IMR-90 (cell line): ENCODE measurements around the gene BRD3. TPM values are rescaled to one million over a fixed set of nuclear protein-coding genes. Genes with fewer than 3 reads are reported as not detected.

ENCODE experiments used
- ATAC-seq: fragments of 200-7000 bp; cut with Tn5 transposase; 2 replicates; pipeline ENCODE4 v1.9.1; 2020; ENCODE audit warnings: low read depth, mild to moderate bottlenecking, moderate library complexity
- BruUV-seq: library from RNA; stranded (reverse); fragments of 400-500 nt; replicated peaks from 2 replicates; lab custom pipeline; 2021; lab: Mats Ljungman, UMichigan
- CTCF ChIA-PET: fragments of 300-600 bp; formaldehyde crosslinking; extraction: SDS; loops from one replicate; lab custom pipeline; 2021; ENCODE audit warnings: antibody characterized with exemption; lab: Yijun Ruan, JAX
- POLR2A ChIA-PET: fragments of 300-600 bp; sonication (Branson Sonifier 250); formaldehyde crosslinking; loops from one replicate; lab custom pipeline; 2022; ENCODE audit warnings: antibody characterized with exemption; ENCODE audit not compliant: unreplicated experiment; lab: Charles Lee
- DNase-seq: peaks from one replicate; pipeline ENCODE4 v3.0.0; 2013
- H2AFZ ChIP-seq: replicated peaks from 2 replicates; pipeline ENCODE3; 2013; ENCODE audit warnings: low read length, mild to moderate bottlenecking; ENCODE audit not compliant: poor library complexity
- H2AK5ac ChIP-seq: 2 replicates; pipeline ENCODE4 v1.6.1; 2013; ENCODE audit warnings: low read depth, low read length, inconsistent platforms
- H2AK9ac ChIP-seq: replicated peaks from 2 replicates; pipeline ENCODE3; 2013; ENCODE audit warnings: mild to moderate bottlenecking, low read depth, low read length, moderate library complexity; ENCODE audit not compliant: poor library complexity
- H2BK120ac ChIP-seq: 2 replicates; pipeline ENCODE4 v1.6.1; 2013; ENCODE audit warnings: low read depth, low read length, inconsistent platforms
- H2BK15ac ChIP-seq: 3 replicates; pipeline ENCODE4 v1.6.1; 2013; ENCODE audit warnings: low read depth, low read length, inconsistent platforms
- H2BK20ac ChIP-seq: 2 replicates; pipeline ENCODE4 v1.6.1; 2013; ENCODE audit warnings: low read depth, mild to moderate bottlenecking, inconsistent platforms, low read length, moderate library complexity
- H2BK5ac ChIP-seq: 2 replicates; pipeline ENCODE4 v1.6.1; 2013; ENCODE audit warnings: mild to moderate bottlenecking, low read depth, low read length, inconsistent platforms; ENCODE audit not compliant: poor library complexity, severe bottlenecking
- H3K14ac ChIP-seq: replicated peaks from 2 replicates; pipeline ENCODE4 v1.6.1; 2013; ENCODE audit warnings: low read depth, low read length, inconsistent platforms
- H3K18ac ChIP-seq: 2 replicates; pipeline ENCODE4 v1.6.1; 2013; ENCODE audit warnings: low read depth, low read length, control low read depth
- H3K23ac ChIP-seq: 2 replicates; pipeline ENCODE4 v1.6.1; 2013; ENCODE audit warnings: low read depth, low read length, inconsistent platforms
- H3K27ac ChIP-seq: 2 replicates; pipeline ENCODE4 v1.5.1; 2013; ENCODE audit warnings: mild to moderate bottlenecking, control low read depth, low read length; ENCODE audit not compliant: insufficient read depth
- H3K27me3 ChIP-seq: 2 replicates; pipeline ENCODE4 v1.6.1; 2013; ENCODE audit warnings: low read length; ENCODE audit not compliant: control insufficient read depth, insufficient read depth
- H3K36me3 ChIP-seq: 2 replicates; pipeline ENCODE4 v1.6.1; 2013; ENCODE audit warnings: low read length, mixed read lengths; ENCODE audit not compliant: control insufficient read depth, insufficient read depth
- H3K4ac ChIP-seq: 2 replicates; pipeline ENCODE4 v1.6.1; 2013; ENCODE audit warnings: low read depth, low read length, inconsistent platforms
- H3K4me1 ChIP-seq: 2 replicates; pipeline ENCODE4 v1.6.1; 2013; ENCODE audit warnings: low read length, mixed read lengths; ENCODE audit not compliant: control insufficient read depth, insufficient read depth
- H3K4me2 ChIP-seq: 2 replicates; pipeline ENCODE4 v1.6.1; 2013; ENCODE audit warnings: low read depth, mild to moderate bottlenecking, control low read depth, low read length, moderate library complexity
- H3K4me3 ChIP-seq: 2 replicates; pipeline ENCODE4 v1.5.1; 2013; ENCODE audit warnings: low read depth, mild to moderate bottlenecking, control low read depth, low read length, moderate library complexity; ENCODE audit not compliant: insufficient read depth
- H3K56ac ChIP-seq: 2 replicates; pipeline ENCODE4 v1.6.1; 2013; ENCODE audit warnings: low read length, inconsistent platforms; ENCODE audit not compliant: insufficient read depth; ENCODE audit errors: extremely low read depth
- H3K79me1 ChIP-seq, 2 experiments: 2 replicates each; pipeline ENCODE4 v1.6.1; 2013; ENCODE audit warnings: low read length in 2 of 2, inconsistent platforms in 1 of 2, low read depth in 1 of 2
- H3K9ac ChIP-seq: 2 replicates; pipeline ENCODE4 v1.6.1; 2013; ENCODE audit warnings: low read depth, low read length, control low read depth
- H3K9me1 ChIP-seq: 2 replicates; pipeline ENCODE4 v1.6.1; 2013; ENCODE audit warnings: low read length, inconsistent platforms; ENCODE audit not compliant: insufficient read depth
- H3K9me3 ChIP-seq: 2 replicates; pipeline ENCODE4 v1.6.1; 2013; ENCODE audit warnings: low read length; ENCODE audit not compliant: control insufficient read depth, insufficient read depth
- H4K20me1 ChIP-seq: 2 replicates; pipeline ENCODE4 v1.6.1; 2013; ENCODE audit warnings: low read length, inconsistent platforms; ENCODE audit not compliant: insufficient read depth
- H4K5ac ChIP-seq: 2 replicates; pipeline ENCODE4 v1.6.1; 2013; ENCODE audit warnings: mild to moderate bottlenecking, low read depth, low read length, control low read depth
- H4K8ac ChIP-seq, 2 experiments: 2 replicates each; pipeline ENCODE4 v1.6.1; 2013; ENCODE audit warnings: low read depth in 2 of 2, low read length in 2 of 2, control low read depth in 1 of 2, inconsistent platforms in 1 of 2
- H4K91ac ChIP-seq: 2 replicates; pipeline ENCODE4 v1.6.1; 2013; ENCODE audit warnings: low read depth, low read length, inconsistent platforms; ENCODE audit not compliant: insufficient read depth
- BHLHE40 ChIP-seq: fragments of 150-350 bp; IDR thresholded peaks from 2 replicates; pipeline ENCODE4 v1.6.1; 2016; ENCODE audit warnings: mild to moderate bottlenecking, low read depth, low read length
- CEBPB ChIP-seq: IDR thresholded peaks from 2 replicates; pipeline ENCODE4 v1.6.1; 2012; ENCODE audit warnings: low read depth, low read length, improper control_type of control experiment
- CHD1 ChIP-seq: IDR thresholded peaks from 2 replicates; pipeline ENCODE4 v1.6.1; 2012; ENCODE audit warnings: low read depth, low read length, improper control_type of control experiment
- FOS ChIP-seq: fragments of 150-350 bp; IDR thresholded peaks from 2 replicates; pipeline ENCODE4 v1.6.1; 2016; ENCODE audit warnings: low read depth, low read length
- MAFK ChIP-seq: IDR thresholded peaks from 2 replicates; pipeline ENCODE4 v1.6.1; 2012; ENCODE audit warnings: low read depth, low read length, improper control_type of control experiment
- MAZ ChIP-seq: IDR thresholded peaks from 2 replicates; pipeline ENCODE4 v1.6.1; 2012; ENCODE audit warnings: low read depth, mild to moderate bottlenecking, low read length, improper control_type of control experiment, moderate library complexity, borderline replicate concordance
- MXI1 ChIP-seq: IDR thresholded peaks from 2 replicates; pipeline ENCODE4 v1.6.1; 2012; ENCODE audit warnings: low read depth, mild to moderate bottlenecking, low read length, moderate library complexity, borderline replicate concordance
- NFE2L2 ChIP-seq: fragments of 150-350 bp; IDR thresholded peaks from 2 replicates; pipeline ENCODE4 v1.6.1; 2016; ENCODE audit warnings: low read depth, mild to moderate bottlenecking, low read length
- POLR2A ChIP-seq: IDR thresholded peaks from 2 replicates; pipeline ENCODE4 v1.6.1; 2012; ENCODE audit warnings: mild to moderate bottlenecking, low read depth, low read length
- RAD21 ChIP-seq: IDR thresholded peaks from 2 replicates; pipeline ENCODE4 v1.6.1; 2012; ENCODE audit warnings: low read length, improper control_type of control experiment
- RCOR1 ChIP-seq: IDR thresholded peaks from 2 replicates; pipeline ENCODE4 v1.6.1; 2012; ENCODE audit warnings: mild to moderate bottlenecking, low read length, improper control_type of control experiment; ENCODE audit not compliant: insufficient replicate concordance
- SMC3 ChIP-seq: fragments of 150-350 bp; IDR thresholded peaks from 2 replicates; pipeline ENCODE4 v1.6.1; 2016; ENCODE audit warnings: low read depth, mild to moderate bottlenecking, antibody characterized with exemption, low read length, moderate library complexity
- WGBS, 2 experiments: methylation state at CpG; one replicate each; pipeline versions ENCODE4 v1.1.5 to v1.1.7; 2013; ENCODE audit warnings: missing lambda C conversion rate in 2 of 2; ENCODE audit not compliant: insufficient read length in 1 of 2; ENCODE audit errors: extremely low coverage in 2 of 2; 5-methylcytosine and 5-hydroxymethylcytosine counted together
- dilution Hi-C: fragments of 300-500 bp; cut with HindIII; formaldehyde crosslinking; loops from one replicate; pipeline ENCODE4 v1.14.3; 2018; ENCODE audit warnings: low sequenced_read_pairs; ENCODE audit not compliant: unreplicated experiment
- in situ Hi-C: fragments of 300-500 bp; cut with MboI; formaldehyde crosslinking; loops from 3 replicates; pipeline ENCODE4 v1.14.3; 2019; ENCODE audit warnings: low sequenced_read_pairs, inconsistent platforms, mixed read lengths
- intact Hi-C: fragments of 100-400 bp; cut with micrococcal nuclease; formaldehyde crosslinking; loops from 2 replicates; pipeline ENCODE4 v1.10.0; 2022
- polyA plus RNA-seq, 3 experiments: library from polyadenylated mRNA; depleted of rRNA; stranded (reverse); fragments of >200 nt; gene quantifications; 2 replicates each; pipeline ENCODE4 v1.2.3, GENCODE V29; 2012; ENCODE audit warnings: low replicate concordance in 1 of 3
- total RNA-seq: library from RNA; depleted of rRNA; stranded (reverse); fragments of >200 nt; gene quantifications from 2 replicates; pipeline ENCODE4 v1.2.3, GENCODE V29; 2012
- TF ChIP-seq, protein P1 (sequence below): fragments of 150-350 bp; IDR thresholded peaks from 2 replicates; pipeline ENCODE4 v1.6.1; 2016; ENCODE audit warnings: low read depth, mild to moderate bottlenecking, low read length, moderate library complexity, borderline replicate concordance
- TF ChIP-seq, protein P2 (sequence below): conservative IDR thresholded peaks from 2 replicates; pipeline ENCODE4 v1.5.1; 2012; ENCODE audit warnings: mild to moderate bottlenecking, low read depth, low read length, improper control_type of control experiment
- TF ChIP-seq, protein P3 (sequence below): fragments of 150-350 bp; IDR thresholded peaks from 2 replicates; pipeline ENCODE4 v1.6.1; 2017; ENCODE audit warnings: mild to moderate bottlenecking, antibody characterized with exemption, low read length, low read depth

Gene BRD3
- total and polyA plus RNA-seq, 2 of the 4 experiments (the other 2 are of a cell fraction), result 2.2 to 7.1 TPM

DNA sequence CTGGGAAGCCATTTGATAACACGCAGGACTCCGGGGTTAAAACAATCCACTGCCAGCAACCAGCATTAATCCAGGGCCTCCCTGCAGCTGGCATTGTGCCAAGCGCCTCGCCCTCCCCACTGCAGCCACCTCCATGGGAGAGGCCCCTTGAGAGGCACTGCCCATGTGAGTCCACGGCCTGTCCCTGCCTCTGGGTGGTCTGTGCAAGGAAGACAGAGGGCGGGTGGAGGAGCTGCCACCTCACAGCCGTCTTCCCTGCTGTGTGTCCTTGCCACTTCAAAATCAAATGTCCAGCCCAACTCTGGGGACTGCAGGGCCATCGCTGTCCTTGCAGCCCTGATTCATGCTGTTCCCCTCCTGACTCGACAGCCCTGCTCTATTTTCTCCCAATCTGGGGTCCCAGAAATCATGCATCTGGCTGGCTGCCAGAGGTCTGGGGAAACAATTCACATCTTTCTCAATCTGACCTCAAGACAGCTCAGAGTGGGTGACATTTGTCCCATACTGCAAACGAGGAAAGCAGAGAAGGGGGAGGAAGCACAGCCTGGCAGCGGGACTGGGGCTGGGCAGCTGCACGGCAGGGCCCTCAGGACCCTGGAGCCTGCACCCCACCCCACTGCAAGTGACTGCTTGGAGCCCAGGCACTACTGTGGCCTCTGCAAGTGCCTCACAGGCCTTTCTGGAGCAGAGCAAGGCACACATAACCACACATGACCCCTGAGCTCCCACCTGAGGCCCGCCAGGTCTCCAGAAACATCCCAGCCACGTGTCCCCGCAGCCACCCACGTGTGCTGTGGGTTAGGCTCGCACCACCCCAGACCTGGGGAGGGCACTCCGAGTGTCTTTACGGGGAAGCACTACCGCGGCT lies 26.8 kb downstream of the BRD3 start:
- BruUV-seq, result no TSS peak
- H4K5ac ChIP-seq, result no peak overlapping the region
- no peak overlapping the region for H2AK5ac ChIP-seq
- no peak overlapping the region for H2BK5ac ChIP-seq
- H2AFZ ChIP-seq, result no peak overlapping the region
- no peak overlapping the region for H2AK9ac ChIP-seq
- no peak overlapping the region for H3K9ac ChIP-seq
- 67% methylated on average over 7 of the region's 21 CpGs; no CpG with 5 or more reads in 1 of the 2 experiments for WGBS, 2 experiments
- no peak overlapping the region for H3K56ac ChIP-seq
- no peak overlapping the region for H3K4me3 ChIP-seq
- no peaks in the 10 kb centered on the region for H3K4me1 ChIP-seq
- no peak overlapping the region for H3K18ac ChIP-seq
- H4K91ac ChIP-seq, result no peak overlapping the region
- H2BK15ac ChIP-seq, result no peak overlapping the region
- no peaks in the 10 kb centered on the region for H3K27me3 ChIP-seq
- DNase-seq (no peak), ATAC-seq (no peak)
- no peaks in the 10 kb centered on the region for H3K9me3 ChIP-seq
- H3K36me3 ChIP-seq, result peaks cover 57% of the 10 kb centered on the region
- H4K8ac ChIP-seq, result no peak overlapping the region
- peaks cover 7 to 22% of the 10 kb centered on the region in 2 experiments; a peak in 3 of 4 replicates for H3K79me1 ChIP-seq
- no peaks in the 10 kb centered on the region for H3K9me1 ChIP-seq
- H3K27ac ChIP-seq, result no peak overlapping the region
- no peak overlapping the region for H3K23ac ChIP-seq
- no peak overlapping the region for H3K14ac ChIP-seq
- H3K4ac ChIP-seq, result no peak overlapping the region
- dilution Hi-C loops, result no loop called here
- H2BK120ac ChIP-seq, result no peak overlapping the region
- H3K4me2 ChIP-seq, result no peak overlapping the region
- CTCF ChIA-PET, result interaction anchor here (1.0 kb wide), 1 partner anchor 11 kb away, joined by 4 read pairs; no protein-coding TSS in a partner anchor
- intact Hi-C loops, result no loop called here
- in situ Hi-C loops, result no loop called here
- no peak overlapping the region for H2BK20ac ChIP-seq
- POLR2A ChIA-PET, result no interaction called here
- H4K20me1 ChIP-seq, result peaks cover 6% of the 10 kb centered on the region; the same call in 1 of the 2 replicates
- no peak for TF ChIP-seq SMC3
- TF ChIP-seq, protein P1, sequence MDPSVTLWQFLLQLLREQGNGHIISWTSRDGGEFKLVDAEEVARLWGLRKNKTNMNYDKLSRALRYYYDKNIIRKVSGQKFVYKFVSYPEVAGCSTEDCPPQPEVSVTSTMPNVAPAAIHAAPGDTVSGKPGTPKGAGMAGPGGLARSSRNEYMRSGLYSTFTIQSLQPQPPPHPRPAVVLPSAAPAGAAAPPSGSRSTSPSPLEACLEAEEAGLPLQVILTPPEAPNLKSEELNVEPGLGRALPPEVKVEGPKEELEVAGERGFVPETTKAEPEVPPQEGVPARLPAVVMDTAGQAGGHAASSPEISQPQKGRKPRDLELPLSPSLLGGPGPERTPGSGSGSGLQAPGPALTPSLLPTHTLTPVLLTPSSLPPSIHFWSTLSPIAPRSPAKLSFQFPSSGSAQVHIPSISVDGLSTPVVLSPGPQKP, result no peak
- TF ChIP-seq CEBPB, result no peak
- no peak for TF ChIP-seq MAZ
- TF ChIP-seq MAFK, result no peak
- TF ChIP-seq, protein P2, sequence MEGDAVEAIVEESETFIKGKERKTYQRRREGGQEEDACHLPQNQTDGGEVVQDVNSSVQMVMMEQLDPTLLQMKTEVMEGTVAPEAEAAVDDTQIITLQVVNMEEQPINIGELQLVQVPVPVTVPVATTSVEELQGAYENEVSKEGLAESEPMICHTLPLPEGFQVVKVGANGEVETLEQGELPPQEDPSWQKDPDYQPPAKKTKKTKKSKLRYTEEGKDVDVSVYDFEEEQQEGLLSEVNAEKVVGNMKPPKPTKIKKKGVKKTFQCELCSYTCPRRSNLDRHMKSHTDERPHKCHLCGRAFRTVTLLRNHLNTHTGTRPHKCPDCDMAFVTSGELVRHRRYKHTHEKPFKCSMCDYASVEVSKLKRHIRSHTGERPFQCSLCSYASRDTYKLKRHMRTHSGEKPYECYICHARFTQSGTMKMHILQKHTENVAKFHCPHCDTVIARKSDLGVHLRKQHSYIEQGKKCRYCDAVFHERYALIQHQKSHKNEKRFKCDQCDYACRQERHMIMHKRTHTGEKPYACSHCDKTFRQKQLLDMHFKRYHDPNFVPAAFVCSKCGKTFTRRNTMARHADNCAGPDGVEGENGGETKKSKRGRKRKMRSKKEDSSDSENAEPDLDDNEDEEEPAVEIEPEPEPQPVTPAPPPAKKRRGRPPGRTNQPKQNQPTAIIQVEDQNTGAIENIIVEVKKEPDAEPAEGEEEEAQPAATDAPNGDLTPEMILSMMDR, result no peak
- TF ChIP-seq, protein P3, sequence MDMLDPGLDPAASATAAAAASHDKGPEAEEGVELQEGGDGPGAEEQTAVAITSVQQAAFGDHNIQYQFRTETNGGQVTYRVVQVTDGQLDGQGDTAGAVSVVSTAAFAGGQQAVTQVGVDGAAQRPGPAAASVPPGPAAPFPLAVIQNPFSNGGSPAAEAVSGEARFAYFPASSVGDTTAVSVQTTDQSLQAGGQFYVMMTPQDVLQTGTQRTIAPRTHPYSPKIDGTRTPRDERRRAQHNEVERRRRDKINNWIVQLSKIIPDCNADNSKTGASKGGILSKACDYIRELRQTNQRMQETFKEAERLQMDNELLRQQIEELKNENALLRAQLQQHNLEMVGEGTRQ, result no peak
- TF ChIP-seq POLR2A, result no peak
- TF ChIP-seq RCOR1, result no peak
- TF ChIP-seq BHLHE40, result no peak
- no peak for TF ChIP-seq CHD1
- TF ChIP-seq MXI1, result no peak
- no peak for TF ChIP-seq NFE2L2
- no peak for TF ChIP-seq FOS
- TF ChIP-seq RAD21, result no peak
